Stimulated activated CD4-positive, alpha-beta T cell treated with anti-CD3 and anti-CD28 coated beads, Interleukin-1b, Interleukin-23, amount 100 ng/mL, for 4 hours (primary cell): ENCODE results near the gene GAS7.
"Not testable (repeated sequence)": the region's sequence is repeated elsewhere in the genome, so short reads cannot be mapped to it uniquely, and the experiment has no call there.

Experiments used
- DNase-seq, 2 donors: peaks; one replicate each; pipeline ENCODE4 v3.0.0-alpha.2; 2020; ENCODE audit warnings: low read depth in 2 of 2

Gene GAS7

DNA sequence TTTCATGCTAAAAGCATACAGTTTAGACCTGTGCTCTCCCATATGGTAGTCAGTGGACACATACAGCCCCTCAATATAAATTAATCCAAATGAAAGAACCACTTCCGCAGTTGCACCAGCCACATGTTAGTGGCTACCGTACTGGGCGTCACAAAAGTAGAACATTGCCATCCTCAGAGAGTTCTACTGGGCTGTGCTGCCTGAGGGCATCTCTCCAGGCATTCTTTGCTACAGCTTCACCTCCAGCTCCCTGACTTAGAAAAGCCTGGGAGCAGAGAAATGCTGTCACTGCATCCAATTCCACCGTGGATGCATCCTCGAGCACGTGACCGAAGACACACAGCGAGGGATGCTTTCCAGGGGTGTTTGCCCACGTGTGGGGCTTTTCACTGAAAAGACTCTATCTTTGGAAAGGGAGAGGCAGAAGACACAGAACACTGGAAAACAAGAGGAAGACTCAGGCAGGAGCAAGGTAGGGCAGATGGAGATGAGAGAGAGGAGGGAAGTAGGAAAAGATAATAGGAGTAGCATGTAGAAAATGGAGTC lies 86.4 kb downstream of the GAS7 start:
- no peak for DNase-seq

DNA sequence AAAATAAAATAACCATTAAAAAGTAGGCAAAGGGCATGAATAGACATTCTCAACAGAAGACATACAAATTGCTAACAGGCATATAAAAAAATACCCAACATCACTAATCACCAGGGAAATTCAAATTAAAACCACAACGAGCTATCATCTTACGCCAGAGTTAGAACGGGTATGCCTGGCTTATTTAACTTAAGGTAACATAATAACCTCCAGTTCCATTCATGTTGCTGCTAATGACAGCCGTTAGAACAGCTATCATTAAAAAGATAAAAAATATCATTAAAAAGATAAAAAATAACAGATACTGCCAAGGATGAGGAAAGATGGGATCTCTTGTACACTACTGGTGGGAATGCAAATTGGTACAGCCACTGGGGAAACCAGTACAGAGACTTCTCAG lies 89.3 kb downstream of the GAS7 start:
- DNase-seq, result no peak

DNA sequence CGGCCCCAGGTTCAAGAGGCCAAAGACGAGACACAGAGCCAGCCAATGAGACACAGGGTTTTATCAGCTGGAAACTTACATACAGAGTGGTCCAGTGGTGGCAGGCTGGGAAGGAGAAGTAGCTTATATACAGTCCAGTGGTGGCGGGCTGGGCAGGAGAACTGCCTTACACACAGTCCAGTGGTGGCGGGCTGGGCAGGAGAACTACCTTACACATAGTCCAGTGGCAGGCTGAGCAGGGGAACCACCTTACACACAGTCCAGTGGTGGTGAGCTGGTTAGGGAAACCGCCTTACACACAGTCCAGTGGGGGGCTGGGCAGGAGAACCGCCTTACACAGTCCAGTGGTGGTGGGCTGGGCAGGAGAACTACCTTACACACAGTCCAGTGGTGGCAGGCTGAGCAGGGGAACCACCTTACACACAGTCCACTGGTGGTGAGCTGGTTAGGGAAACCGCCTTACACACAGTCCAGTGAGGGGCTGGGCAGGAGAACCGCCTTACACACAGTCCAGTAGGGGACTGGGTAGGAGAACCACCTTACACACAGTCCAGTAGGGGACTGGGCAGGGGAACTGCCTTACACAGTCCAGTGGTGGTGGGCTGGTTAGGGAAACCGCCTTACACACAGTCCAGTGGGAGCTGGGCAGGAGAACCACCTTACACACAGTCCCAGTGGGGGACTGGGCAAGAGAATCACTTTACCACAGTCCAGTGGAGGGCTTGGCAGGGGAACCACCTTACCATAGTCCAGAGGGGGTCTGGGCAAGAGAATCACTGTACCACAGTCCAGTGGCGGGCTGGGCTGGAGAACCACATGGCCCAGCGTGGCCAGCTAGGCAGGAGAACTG lies 90.9 kb downstream of the GAS7 start:
- no peak for DNase-seq

DNA sequence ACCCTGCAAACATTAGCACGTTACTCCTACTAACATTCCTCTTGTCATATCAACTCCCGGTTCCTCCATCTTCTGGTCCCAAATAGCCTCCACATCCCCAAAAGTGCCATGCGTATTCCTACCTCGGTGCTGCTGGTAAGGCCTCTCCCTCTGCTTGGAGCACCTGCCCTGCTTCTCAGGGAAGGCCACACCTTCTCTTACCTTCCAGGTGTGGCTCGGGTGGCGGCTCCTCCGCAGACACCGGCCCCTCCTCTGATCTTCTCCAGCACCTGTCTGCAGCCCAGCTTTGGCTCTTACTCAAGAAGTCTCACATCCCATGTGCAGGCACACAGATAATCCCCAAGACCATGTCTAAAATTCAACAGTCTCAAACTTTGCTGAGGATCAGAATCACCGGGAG lies 92.3 kb downstream of the GAS7 start:
- DNase-seq, result no peak

DNA sequence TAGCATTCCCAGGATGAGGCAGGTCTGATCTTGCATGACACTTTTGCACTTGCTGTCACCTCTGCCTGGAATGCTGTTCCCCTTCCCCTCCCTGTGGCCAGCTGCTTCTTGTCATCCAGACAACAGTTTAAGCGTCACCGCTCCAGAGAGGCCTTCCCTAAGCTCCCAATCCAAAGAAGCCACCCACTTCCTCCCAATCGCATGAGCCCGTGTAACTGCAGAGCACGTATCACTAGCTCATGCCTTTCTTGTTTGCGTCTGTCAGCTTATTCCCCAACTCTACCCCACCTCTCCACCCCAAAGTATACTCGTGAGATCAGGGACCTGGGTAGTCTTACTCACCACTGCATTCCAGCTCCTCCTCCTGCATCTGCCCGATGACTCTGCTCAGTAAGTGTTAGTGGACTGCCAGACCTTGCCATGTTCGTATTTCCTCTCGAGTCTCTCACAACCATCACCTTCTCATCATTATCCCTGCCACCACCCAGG lies 92.8 kb downstream of the GAS7 start:
- DNase-seq, result no peak

DNA sequence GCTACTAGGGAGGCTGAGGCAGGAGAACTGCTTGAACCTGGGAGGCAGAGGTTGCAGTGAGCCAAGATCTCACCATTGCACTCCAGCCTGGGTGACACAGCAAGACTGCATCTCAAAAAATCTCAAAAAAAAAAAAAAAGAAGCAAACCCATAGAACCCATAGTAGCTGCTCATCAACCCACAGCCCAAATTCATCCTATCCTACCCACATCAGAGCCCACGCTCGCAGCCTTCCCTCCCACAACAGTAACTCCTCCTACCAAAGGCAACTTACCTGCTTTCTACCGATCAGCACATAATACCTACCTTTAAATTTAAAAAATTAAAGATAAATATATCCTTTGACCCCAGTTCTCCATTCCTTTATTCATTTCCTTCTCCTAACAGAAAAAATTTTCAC lies 94.7 kb downstream of the GAS7 start:
- no peak for DNase-seq

DNA sequence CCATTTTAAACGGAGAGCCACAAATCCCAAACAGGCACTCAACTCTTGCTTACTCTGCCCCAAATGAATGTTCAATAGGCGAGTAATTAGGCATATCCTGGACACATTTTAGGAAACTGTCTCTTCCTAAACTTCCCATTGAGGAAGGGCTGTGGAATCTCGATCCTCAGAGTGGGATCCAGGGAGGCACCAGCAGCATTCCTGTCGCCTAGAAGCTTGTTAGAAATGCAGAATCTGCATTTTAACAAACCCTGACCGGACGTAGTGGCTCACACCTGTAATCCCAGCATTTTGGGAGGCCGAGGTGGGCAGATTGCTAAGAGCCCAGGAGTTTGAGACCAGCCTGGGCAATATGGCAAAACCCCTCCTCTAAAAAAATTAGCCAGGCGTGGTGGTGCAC lies 95.6 kb downstream of the GAS7 start:
- no peak for DNase-seq

DNA sequence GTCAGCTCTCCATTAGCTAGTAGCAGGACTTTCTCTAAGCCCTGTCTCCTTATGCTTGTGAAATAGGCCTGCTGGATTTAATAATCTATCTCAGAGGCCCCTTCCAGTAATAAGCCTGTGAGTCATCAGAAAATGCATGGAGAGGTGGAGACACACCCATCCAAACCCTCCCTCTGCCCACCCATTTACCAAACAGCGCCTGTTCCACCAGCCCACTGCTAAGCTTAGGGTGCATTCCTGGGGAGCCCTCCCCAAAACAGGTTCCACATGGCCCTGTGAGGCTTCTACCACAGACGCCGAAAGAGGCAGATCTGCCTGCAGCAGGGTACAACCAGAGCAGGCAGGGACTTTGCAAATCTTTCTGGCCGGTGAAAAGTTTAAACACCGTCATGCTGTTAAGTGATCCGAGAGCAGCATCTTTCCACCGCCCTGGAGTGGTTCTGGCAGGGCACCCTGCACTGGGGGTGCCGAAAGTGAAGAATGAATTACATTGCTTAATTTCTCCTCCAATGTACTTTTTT lies 99.3 kb downstream of the GAS7 start:
- DNase-seq, result no peak

DNA sequence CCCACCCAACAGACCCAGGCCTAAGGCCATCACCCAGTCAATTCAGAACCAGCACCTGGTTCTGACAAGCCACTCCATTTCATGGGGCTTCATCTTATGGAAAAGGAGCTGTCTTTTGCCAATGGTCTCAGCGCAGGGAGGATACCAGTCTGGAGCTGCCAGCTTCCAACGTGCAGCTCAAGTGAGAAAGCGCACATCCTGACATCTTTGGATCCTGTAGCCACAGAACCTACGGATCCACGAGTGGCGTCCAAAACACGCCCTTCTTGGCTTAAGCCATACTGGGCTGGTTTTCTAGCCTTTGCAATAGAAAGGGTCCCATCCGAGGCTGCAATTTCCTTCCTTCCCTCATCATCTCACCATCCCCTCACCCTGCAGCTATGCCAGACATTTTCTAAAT lies 101.8 kb downstream of the GAS7 start:
- no peak for DNase-seq

DNA sequence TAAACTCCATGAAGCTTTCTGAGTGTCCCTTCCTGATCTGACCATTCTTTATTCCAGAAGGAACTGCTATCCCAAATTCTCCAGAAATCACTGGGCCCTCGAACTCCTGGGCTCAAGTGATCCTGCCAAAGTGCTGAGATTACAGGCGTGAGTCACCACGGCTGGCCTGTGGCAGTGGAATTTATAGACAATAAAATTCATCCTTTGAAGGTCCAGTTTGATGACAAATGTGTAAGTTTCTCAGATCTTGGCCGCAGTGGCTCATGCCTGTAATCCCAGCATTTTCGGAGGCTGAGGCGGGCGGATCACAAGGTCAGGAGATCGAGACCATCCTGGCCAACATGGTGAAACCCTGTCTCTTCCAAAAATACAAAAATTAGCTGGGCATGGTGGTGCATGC lies 103.1 kb downstream of the GAS7 start:
- not testable (repeated sequence) for DNase-seq

DNA sequence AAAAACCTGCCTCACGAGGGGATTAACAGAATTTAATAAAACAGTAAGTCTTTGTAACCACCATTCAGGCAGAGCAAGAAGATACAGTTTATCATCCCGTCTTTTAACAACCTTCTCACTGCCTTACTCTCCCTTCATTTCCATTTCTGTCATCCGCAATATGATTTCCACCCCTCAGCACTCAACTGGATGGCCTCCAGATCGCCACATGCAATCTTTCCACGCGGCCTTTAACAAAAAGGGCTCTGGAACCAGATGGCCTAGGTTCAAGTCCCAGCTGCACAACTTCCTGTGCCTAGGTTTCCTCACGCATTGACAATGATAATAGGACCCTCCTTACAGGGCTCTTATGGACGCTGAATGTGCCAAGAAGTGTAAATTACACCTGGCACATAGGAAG lies 103.6 kb downstream of the GAS7 start:
- no peak for DNase-seq

DNA sequence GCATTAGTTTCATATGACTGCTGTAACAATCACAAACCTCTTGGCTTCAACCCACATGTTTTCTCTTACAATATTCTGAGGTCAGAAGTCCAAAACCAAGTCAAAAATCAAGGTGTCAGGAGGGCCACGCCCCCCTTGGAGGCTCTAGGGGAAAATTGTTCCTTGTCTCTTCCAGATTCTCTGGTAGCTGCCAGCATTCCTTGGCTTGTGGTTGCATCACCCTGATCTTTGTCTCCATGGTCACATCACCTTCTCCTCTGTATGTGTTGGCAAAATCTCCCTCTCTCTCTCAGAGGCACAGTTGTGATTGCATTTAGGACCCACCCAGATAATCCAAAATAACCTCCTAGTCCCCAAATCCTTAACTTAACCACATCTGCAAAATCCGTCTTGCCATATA lies 105.8 kb downstream of the GAS7 start:
- no peak for DNase-seq

DNA sequence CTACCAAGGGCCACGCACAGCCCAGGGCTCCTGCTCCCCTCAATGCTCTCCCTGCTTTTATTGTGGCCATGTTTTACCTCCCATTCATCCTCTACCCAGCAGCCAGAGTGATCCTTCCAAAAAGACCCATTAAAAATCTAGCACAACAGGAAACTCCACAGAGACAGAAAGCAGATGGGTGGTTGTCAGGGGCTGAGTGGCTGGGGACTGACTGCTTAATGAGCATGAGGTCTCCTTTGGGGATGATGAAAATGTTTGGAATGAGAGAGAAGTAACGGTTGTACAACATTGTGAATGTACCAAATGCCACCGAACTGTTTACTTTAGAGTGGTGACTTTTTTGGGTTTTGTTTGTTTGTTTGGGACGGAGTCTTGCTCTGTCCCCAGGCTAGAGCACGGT lies 107.4 kb downstream of the GAS7 start:
- DNase-seq, result no peak

DNA sequence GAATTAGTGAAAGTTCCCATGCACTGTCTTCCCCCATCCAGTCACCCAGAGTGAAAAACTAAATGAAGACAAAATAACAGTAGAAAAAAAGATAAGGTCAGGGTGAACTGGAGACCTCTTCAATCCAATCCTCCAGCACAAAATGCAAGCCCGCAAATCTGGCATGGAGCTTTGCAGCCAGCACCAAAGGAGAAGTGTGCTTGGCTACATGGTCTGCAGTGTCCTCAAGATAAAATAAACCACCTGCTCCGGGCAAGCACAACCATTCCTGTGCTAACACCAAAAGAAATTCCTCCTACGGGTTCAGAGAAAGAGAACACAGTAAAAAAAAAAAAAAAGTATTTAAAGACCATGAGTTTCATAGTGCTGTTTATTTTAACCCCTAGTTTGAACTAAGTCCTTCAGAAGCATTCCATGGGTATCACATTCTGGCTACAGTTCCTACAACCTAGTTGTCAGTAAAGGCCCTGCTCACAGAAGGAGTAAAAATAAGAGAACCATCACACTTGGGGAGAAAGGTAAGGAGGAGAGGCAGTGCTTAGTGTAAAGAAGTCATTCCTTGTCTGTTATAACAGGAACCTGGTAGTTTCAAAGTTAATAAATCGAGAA lies 109.1 kb downstream of the GAS7 start:
- no peak for DNase-seq

DNA sequence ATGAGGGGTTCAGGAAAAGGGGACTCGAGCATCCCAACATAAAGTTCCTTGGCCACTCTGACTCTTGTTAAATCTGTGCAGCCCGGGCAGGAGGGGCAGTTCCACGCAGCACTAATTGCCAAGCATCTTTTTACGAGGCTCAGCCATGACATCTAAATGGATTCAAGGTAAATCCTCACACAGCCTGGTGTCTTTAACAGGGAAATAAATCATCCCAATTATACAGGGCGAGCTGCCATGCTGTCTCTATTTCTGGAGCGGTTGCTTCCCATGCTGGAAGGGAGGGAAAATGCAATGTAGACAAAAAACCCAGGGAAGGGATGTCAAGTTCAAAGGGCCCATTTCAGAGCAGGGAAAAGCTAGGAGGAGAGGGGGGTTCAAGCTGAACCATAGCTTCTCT lies 110.0 kb downstream of the GAS7 start:
- DNase-seq, result no peak

DNA sequence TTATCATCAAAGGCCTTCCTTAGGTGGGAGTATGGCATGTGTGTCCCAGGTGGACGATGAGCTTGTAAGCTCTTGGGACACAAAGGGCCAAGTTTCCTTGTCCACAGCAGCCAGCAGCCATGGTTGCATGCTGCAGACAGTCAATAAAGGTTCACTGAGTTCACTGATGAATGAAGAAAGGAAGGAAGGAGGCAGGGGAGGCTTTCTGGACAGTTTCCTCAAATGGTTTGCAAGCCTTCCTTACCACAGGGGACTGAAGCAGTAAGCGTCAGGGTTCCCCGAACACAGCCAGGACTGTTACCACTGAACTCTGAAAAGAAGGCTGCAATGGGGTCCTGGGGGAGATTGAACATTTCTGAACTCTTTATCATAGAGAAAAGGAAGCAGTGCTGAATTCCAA lies 111.1 kb downstream of the GAS7 start:
- no peak for DNase-seq

DNA sequence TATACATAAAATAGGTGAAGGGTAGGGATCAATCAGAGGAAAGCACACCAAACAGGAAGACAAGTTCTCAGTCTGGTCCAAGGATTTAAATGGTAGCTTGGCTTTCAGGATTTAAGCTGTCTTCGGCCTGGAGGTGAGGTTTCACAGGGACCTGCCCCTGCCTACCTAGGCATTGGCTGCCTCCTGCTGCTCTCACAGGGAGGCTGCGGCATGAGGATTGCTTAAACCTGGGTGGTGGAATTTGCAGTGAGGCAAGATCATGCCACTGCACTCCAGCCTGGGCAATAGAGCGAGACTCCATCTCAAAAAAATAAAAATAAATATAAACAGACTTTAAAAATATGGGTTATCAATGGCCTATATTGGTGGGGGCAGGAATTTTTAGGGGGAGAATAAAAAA lies 114.5 kb downstream of the GAS7 start:
- no peak for DNase-seq

DNA sequence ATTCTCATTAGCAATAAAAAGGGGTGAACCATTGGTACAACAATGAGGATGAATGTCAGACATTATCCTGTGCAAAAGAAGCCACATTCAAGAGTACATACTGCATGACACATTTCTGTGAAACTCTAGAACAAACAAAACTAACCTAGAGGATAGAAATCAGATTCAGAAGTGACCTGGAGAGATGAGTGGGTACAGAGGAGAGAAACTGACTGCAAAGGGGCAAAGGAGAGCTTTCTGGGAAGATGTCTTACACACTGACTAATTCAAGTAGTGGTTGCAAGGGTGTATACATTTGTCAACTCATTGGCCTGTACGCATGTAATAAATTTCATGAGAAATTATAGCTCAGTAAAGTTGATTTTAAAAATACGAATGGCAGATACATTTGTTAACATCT lies 115.6 kb downstream of the GAS7 start:
- no peak for DNase-seq

DNA sequence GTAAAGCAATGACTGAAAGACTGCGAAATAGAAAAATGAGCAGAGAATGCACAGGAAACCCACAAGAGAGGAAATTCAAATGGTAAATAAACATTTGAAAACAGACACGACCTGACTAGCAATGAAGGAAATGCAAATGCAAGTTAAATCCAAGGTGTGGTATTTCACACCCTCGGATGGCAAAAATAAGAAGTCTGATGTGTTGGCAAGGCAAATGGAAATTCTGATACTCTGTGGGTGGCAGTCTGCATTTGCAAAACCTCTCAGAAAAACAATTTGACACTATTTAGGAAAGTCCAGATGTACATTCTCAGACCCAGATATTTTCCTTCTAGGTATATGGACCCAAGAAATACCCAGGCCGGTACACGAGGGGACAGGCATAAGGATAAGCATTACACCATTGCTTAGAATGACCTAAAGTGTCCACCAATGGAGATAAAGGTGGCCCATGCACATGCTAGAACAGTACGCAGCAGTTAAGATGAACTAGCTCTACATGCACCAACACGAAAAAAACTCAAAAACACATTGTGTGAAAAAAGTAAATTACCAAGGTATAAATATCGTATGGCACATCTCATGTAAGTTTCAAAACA lies 116.7 kb downstream of the GAS7 start:
- DNase-seq, result no peak

DNA sequence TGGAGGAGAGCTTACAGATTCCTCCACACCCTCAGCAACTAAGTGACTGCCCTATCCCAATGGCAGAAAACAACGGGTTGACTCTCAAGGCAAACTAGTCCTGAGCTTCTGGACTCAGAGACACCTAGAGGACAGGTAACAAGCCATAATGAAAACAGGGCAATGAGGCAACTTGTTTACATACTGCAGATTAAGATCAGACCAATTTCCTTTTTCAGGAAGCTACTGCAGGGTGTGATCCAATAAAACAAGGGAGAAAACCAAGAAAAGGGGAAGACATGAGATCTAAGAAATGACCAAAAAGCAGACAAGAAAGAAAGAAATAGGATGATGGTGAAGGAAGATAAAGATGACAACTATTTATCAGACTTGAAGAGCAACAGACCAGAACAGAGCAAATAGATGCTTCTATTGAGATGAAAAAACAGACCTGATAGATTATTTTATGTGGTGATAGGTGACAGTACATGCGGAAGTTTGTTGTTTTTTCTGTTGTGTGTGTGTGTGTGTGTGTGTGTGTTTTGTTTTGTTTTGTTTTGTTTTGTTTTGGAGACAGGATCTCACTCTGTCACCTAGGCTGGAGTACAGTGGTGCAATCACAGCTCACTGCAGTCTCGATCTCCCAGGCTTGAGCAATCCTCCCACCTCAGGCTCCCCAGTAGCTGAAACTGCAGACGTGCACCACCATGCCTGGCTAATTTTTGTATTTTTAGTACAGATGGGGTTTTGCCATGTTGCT lies 120.7 kb downstream of the GAS7 start:
- no peak for DNase-seq

DNA sequence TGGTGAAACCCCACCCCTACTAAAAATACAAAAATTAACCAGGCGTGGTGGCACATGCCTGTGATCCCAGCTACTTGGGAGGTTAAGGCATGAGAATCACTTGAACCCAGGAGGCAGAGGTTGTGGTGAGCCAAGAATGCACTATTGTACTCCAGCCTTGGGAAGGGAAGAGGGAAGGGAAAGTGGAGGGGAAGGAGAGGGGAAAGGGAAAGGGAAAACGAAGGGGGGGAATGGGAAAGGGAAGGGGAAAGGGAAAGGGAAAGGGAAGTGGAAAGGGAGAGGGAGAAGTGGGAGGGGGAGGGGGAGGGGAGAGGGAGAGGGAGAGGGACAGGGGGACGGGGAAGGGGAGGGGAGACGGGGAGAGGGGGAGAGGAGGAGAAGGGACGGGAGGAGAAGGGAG lies 122.5 kb downstream of the GAS7 start:
- no peak for DNase-seq

DNA sequence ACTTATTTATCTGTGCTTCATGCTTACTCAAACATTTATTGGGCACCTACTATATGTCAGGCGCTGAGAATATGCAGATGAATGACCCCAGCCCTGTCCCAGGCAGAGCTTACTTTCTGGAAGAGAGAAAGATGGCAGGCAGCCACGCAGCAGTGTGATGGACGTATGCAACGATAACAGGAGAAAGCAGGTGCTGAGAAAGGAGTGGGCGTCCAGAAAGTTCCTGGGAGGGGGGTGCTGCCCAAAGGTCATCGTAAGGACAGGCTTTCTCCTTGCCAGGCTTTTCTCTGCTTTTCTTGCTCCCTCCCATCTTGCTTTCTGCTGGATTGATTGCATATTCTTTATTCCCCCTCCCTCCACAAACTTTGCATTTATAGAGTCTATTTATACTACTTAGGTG lies 124.5 kb downstream of the GAS7 start:
- no peak for DNase-seq
